Measurements from ENCODE around the gene GRB14. TPM values are rescaled to one million over a fixed set of nuclear protein-coding genes. Genes with fewer than 3 reads are reported as not detected.
A peak's percentile ranks its signal among the peaks of the same experiment; 100 is the strongest.

Gene GRB14
- polyA plus RNA-seq, 1 of the 3 experiments (the other 2 are of a cell fraction): 3.9 TPM

DNA sequence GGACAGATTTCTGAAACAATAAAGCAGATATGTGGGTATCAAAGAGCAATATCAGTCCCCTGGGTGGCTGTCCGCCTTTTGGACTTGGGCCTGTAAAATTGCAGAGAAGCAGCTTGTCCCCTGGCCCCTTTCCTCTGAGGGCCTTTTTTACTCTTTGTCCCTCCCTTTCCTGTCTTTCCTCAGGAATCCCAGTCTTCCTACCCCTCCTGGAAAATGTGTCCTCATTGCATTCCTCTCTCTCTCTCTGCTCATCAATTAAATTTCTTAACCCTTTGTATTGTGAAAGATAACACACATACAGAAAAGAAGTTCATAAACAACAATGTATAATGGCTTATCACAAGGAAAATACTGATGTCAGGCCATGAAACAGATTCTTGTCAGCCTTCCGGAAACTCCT is 3.0 kb upstream of the GRB14 start:
- WGBS (ENCODE audit: low lambda C conversion rate): 93% methylated on average over 2 of the region's 2 CpGs
- ChIA-PET POLR2A (no interaction called here), CTCF (interaction anchor here (1.4 to 1.8 kb wide), 2 partner anchors 15 to 64 kb away, joined by 3 read pairs; no protein-coding TSS in a partner anchor)
- H3F3A ChIP-seq (replicated peaks; ENCODE audit: insufficient read depth): peaks cover 37% of the 10 kb centered on the region
- H2AFZ ChIP-seq (ENCODE audit: low read depth): peak overlapping the region; percentile 77
- H4K20me1 ChIP-seq (ENCODE audit: insufficient read depth): no peaks in the 10 kb centered on the region
- no peak overlapping the region for H3K4me3 ChIP-seq (ENCODE audit: low read depth in 2 of 2, low read length in 1 of 2)
- peaks cover 0 to 16% of the 10 kb centered on the region in 2 experiments for H3K4me1 ChIP-seq (ENCODE audit: control insufficient read depth in 1 of 2, insufficient read depth in 2 of 2, low read depth in 1 of 2, low read length in 1 of 2)
- H3K9me2 ChIP-seq: no peaks in the 10 kb centered on the region
- H3K79me2 ChIP-seq (ENCODE audit: insufficient read depth): peaks cover 7% of the 10 kb centered on the region
- DNase-seq: no peak
- H3K9ac ChIP-seq: peak overlapping the region; percentile 19; the same call in 1 of the 2 replicates
- H3K4me2 ChIP-seq: peak overlapping the region; percentile 13; the same call in 1 of the 2 replicates
- TF ChIP-seq FOXJ3 (CRISPR knock-in tag; IDR thresholded peaks at IDR 0.05): no peak
- no peak for TF ChIP-seq POLR2AphosphoS5 (IDR thresholded peaks at IDR 0.05; ENCODE audit: low read depth, low read length)
- TF ChIP-seq CHD2 (IDR thresholded peaks at IDR 0.05; ENCODE audit: low read length, partially characterized antibody): no peak
- TF ChIP-seq RAD21 (IDR thresholded peaks at IDR 0.05; ENCODE audit: low read length): no peak
- no peak for TF ChIP-seq RXRA (IDR thresholded peaks at IDR 0.05; ENCODE audit: borderline replicate concordance, low read depth)
- no peaks in the 10 kb centered on the region for H3K27me3 ChIP-seq (ENCODE audit: insufficient read depth)
- H3K36me3 ChIP-seq (replicated peaks in 1 of 2; ENCODE audit: control insufficient read depth in 1 of 2, insufficient read depth in 2 of 2, low read length in 1 of 2): peaks cover 0 to 2% of the 10 kb centered on the region in 2 experiments
- H3K27ac ChIP-seq (ENCODE audit: low read depth in 2 of 2, low read length in 1 of 2): peak overlapping the region in 1 of 2 experiments; percentile 63; a peak in 2 of 4 replicates
- H3K9me3 ChIP-seq: no peaks in the 10 kb centered on the region

DNA sequence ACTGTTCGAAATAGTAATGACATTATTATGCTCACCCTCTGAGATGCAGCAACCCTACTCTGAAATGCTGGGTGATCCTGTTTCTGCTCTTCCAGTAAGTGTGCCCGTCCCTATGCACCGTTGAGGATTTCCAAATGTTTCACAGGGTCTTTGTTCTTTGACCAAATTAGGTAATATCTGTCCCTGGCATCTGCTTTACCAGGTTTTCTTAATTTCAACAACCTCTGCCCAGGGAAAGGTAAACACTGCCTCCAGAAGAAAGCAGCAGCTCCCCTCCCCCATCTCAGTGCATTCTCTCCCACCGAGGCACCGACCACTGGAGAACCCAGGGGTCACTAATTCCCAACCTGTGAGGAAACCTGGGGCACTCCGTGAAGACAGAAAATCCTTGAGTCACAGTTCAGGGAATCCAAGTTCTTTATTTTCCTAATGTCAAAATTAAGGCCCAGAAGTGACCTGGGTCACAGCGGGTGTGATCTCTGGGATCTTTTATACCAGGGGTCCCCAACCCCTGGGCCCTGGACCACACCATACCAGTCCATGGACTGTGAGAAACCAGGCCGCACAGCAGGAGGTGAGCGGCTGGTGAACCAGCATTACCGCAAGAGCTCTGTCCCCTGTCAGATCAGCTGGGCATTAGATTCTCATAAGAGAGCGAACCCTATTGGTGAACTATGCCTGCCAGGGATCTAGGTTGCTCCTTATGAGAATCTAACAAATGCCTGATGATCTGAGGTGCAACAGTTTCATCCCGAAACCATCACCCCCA is 1.2 kb upstream of the GRB14 start:
- H3K79me2 ChIP-seq (ENCODE audit: insufficient read depth): peaks cover 7% of the 10 kb centered on the region
- no peak overlapping the region for H3K9ac ChIP-seq
- peaks cover 2 to 3% of the 10 kb centered on the region in 2 experiments for H3K36me3 ChIP-seq (replicated peaks in 1 of 2; ENCODE audit: control insufficient read depth in 1 of 2, insufficient read depth in 2 of 2, low read length in 1 of 2)
- CTCF ChIA-PET: interaction anchor here (0.6 to 1.8 kb wide), 5 partner anchors 17 to 1453 kb away, joined by 3 to 5 read pairs (median 3); no protein-coding TSS in a partner anchor
- H3K9me2 ChIP-seq: no peaks in the 10 kb centered on the region
- peak overlapping the region; percentile 85; the same call in 1 of the 2 replicates for H2AFZ ChIP-seq (ENCODE audit: low read depth)
- H4K20me1 ChIP-seq (ENCODE audit: insufficient read depth): no peaks in the 10 kb centered on the region
- H3F3A ChIP-seq (replicated peaks; ENCODE audit: insufficient read depth): peaks cover 50% of the 10 kb centered on the region
- H3K27ac ChIP-seq (ENCODE audit: low read depth in 2 of 2, low read length in 1 of 2): no peak overlapping the region; a peak in 1 of 4 replicates
- peaks cover 0 to 16% of the 10 kb centered on the region in 2 experiments for H3K4me1 ChIP-seq (ENCODE audit: control insufficient read depth in 1 of 2, insufficient read depth in 2 of 2, low read depth in 1 of 2, low read length in 1 of 2)
- H3K4me3 ChIP-seq (ENCODE audit: low read depth in 2 of 2, low read length in 1 of 2): peak overlapping the region in 1 of 2 experiments; percentile 59; a peak in 1 of 4 replicates
- H3K4me2 ChIP-seq: no peak overlapping the region; the same call in 1 of the 2 replicates
- DNase-seq: no peak
- WGBS (ENCODE audit: low lambda C conversion rate): 94% methylated on average over 10 of the region's 12 CpGs
- no peaks in the 10 kb centered on the region for H3K9me3 ChIP-seq
- no peaks in the 10 kb centered on the region for H3K27me3 ChIP-seq (ENCODE audit: insufficient read depth)
- no peak for TF ChIP-seq IRF3 (IDR thresholded peaks at IDR 0.05; ENCODE audit: low read depth, low read length)
- no peak for TF ChIP-seq TEAD4 (IDR thresholded peaks at IDR 0.05; ENCODE audit: borderline replicate concordance, insufficient read depth)
- TF ChIP-seq USF2 (IDR thresholded peaks at IDR 0.05; ENCODE audit: borderline replicate concordance, low read depth, low read length): no peak
- TF ChIP-seq SIN3A (IDR thresholded peaks at IDR 0.05; ENCODE audit: borderline replicate concordance, low read depth, low read length): no peak
- TF ChIP-seq RAD21 (IDR thresholded peaks at IDR 0.05; ENCODE audit: low read length): no peak
- TF ChIP-seq RFX5 (IDR thresholded peaks at IDR 0.05; ENCODE audit: low read length): no peak
- TF ChIP-seq YY1 (IDR thresholded peaks at IDR 0.05; ENCODE audit: low read depth): no peak
- no peak for TF ChIP-seq JUND (IDR thresholded peaks at IDR 0.05)
- no peak for TF ChIP-seq EZH2phosphoT487 (IDR thresholded peaks at IDR 0.05; ENCODE audit: borderline replicate concordance, low read depth)
- no peak for TF ChIP-seq TCF12 (IDR thresholded peaks at IDR 0.05)
- TF ChIP-seq MEF2A (IDR thresholded peaks at IDR 0.05; ENCODE audit: borderline replicate concordance, low read depth): no peak
- POLR2A ChIA-PET: no interaction called here

All from SK-N-SH (cell line).